CD4-positive, CD25-positive, alpha-beta regulatory T cell (primary cell): ENCODE data around the gene SYT12. TPM values are rescaled to one million over a fixed set of nuclear protein-coding genes. Genes with fewer than 3 reads are reported as not detected.

Source experiments
- ATAC-seq, 2 donors: fragments of 150-1000 bp; cut with Tn5 transposase; one replicate each; pipeline ENCODE4 v1.10.0; 2021; ENCODE audit warnings: low read depth in 2 of 2, moderate number of reproducible peaks in 2 of 2, moderate library complexity in 1 of 2
- DNase-seq, 3 donors: peaks; one replicate each; pipeline versions ENCODE4 v3.0.0 to v3.0.0-alpha.2; 2012 to 2022; ENCODE audit warnings: mixed read lengths in 1 of 3
- H3K27ac ChIP-seq: one replicate; pipeline ENCODE4 v1.7.0; 2013; ENCODE audit warnings: mild to moderate bottlenecking, low read length; ENCODE audit not compliant: insufficient read depth, poor library complexity, severe bottlenecking
- H3K27me3 ChIP-seq: one replicate; pipeline ENCODE4 v1.7.0; 2013; ENCODE audit warnings: low read length; ENCODE audit not compliant: control insufficient read depth, insufficient read depth
- H3K36me3 ChIP-seq: one replicate; pipeline ENCODE4 v1.7.0; 2013; ENCODE audit warnings: mild to moderate bottlenecking, low read length, moderate library complexity; ENCODE audit not compliant: control insufficient read depth, insufficient read depth
- H3K4me1 ChIP-seq: 2 replicates; pipeline ENCODE4 v1.7.0; 2013; ENCODE audit warnings: mild to moderate bottlenecking, low read length; ENCODE audit not compliant: insufficient read depth, control insufficient read depth, poor library complexity, severe bottlenecking
- H3K4me3 ChIP-seq: one replicate; pipeline ENCODE4 v1.7.0; 2013; ENCODE audit warnings: low read depth, mild to moderate bottlenecking, low read length, moderate library complexity
- H3K9me3 ChIP-seq, 2 experiments: 1 replicate in 1 of 2; 2 replicates in 1 of 2; pipeline ENCODE4 v1.7.0; 2013; ENCODE audit warnings: low read length in 2 of 2, mild to moderate bottlenecking in 1 of 2, moderate library complexity in 1 of 2; ENCODE audit not compliant: control insufficient read depth in 2 of 2
- H3K27ac Mint-ChIP-seq, 3 donors: one replicate each; pipeline ENCODE4 v1.8.0; 2020 to 2022; ENCODE audit warnings: mild to moderate bottlenecking in 3 of 3, mixed read lengths in 3 of 3, moderate library complexity in 2 of 3
- H3K27me3 Mint-ChIP-seq: one replicate; pipeline ENCODE4 v1.8.0; 2022; ENCODE audit warnings: mild to moderate bottlenecking, mixed read lengths
- H3K36me3 Mint-ChIP-seq: one replicate; pipeline ENCODE4 v1.8.0; 2020; ENCODE audit warnings: mixed read lengths
- H3K4me1 Mint-ChIP-seq, 4 donors: one replicate each; pipeline ENCODE4 v1.8.0; 2020 to 2022; ENCODE audit warnings: mixed read lengths in 4 of 4, mild to moderate bottlenecking in 1 of 4
- H3K4me3 Mint-ChIP-seq, 4 donors: one replicate each; pipeline ENCODE4 v1.8.0; 2020 to 2022; ENCODE audit warnings: mild to moderate bottlenecking in 4 of 4, mixed read lengths in 4 of 4, moderate library complexity in 3 of 4
- H3K9me3 Mint-ChIP-seq, 7 donors: one replicate each; pipeline ENCODE4 v1.8.0; 2020 to 2022; ENCODE audit warnings: mixed read lengths in 7 of 7, mild to moderate bottlenecking in 3 of 7, moderate library complexity in 2 of 7
- polyA plus RNA-seq, 4 donors: library from polyadenylated mRNA; unstranded; fragments of 300-500 nt; fragmentation: Illumina TruSeq; gene quantifications; one replicate each; pipeline ENCODE4 v1.2.3, GENCODE V29; 2021
- total RNA-seq: library from RNA; stranded (reverse); gene quantifications from one replicate; pipeline ENCODE4 v1.2.3, GENCODE V29; 2022

SYT12 gene
- total and polyA plus RNA-seq, 5 donors from 2014 or later: not detected

- H3K4me1 ChIP-seq: no peaks in the 10 kb centered on the region
- Mint-ChIP-seq H3K4me1 (peaks cover 0 to 30% (median 8%) of the 10 kb centered on the region in 4 donors), H3K27ac (peak overlapping the region; percentile 84 to 92 (median 89)), H3K4me3 (no peak overlapping the region), H3K36me3 (peaks cover 4% of the 10 kb centered on the region), H3K27me3 (peaks cover 6% of the 10 kb centered on the region), H3K9me3 (no peaks in the 10 kb centered on the region)
- H3K4me3 ChIP-seq: no peak overlapping the region
- ATAC-seq (peak in 1 of 2 donors; percentile 17), DNase-seq (peak in 1 of 3 donors; percentile 16)
- H3K36me3 ChIP-seq: no peaks in the 10 kb centered on the region
- H3K9me3 ChIP-seq: no peaks in the 10 kb centered on the region
- H3K27ac ChIP-seq: no peak overlapping the region
- H3K27me3 ChIP-seq: no peaks in the 10 kb centered on the region
Observed at GRCh38 chr11:67099831-67100324, 76.9 kb downstream of the SYT12 start.

Other genes starting within 250 kb of the SYT12 start
- 45.6 TPM for gene RCE1, start 179.7 kb upstream of the SYT12 start, total RNA-seq
- gene RCE1, start 179.7 kb upstream of the SYT12 start, polyA plus RNA-seq: 10 to 100 TPM; 20.6 to 26.0 (median 21.6) TPM
- 8.0 TPM for gene LRFN4, start 166.1 kb upstream of the SYT12 start, total RNA-seq
- 1 to 10 TPM in 3 of 4 donors, under 1 TPM in 1; 0.87 to 1.8 (median 1.3) TPM for gene LRFN4, start 166.1 kb upstream of the SYT12 start, polyA plus RNA-seq
- 7.4 TPM for gene PC, start 64.8 kb upstream of the SYT12 start, total RNA-seq
- 1 to 10 TPM; 2.0 to 4.9 (median 3.9) TPM for gene PC, start 64.8 kb upstream of the SYT12 start, polyA plus RNA-seq
- gene C11orf86, start 47.8 kb upstream of the SYT12 start, total RNA-seq: not detected
- not detected for gene C11orf86, start 47.8 kb upstream of the SYT12 start, polyA plus RNA-seq
- gene RHOD, start 33.7 kb downstream of the SYT12 start, total RNA-seq: not detected
- under 1 TPM in 3 of 4 donors, not detected in 1; 0.63 to 0.78 (median 0.72) TPM for gene RHOD, start 33.7 kb downstream of the SYT12 start, polyA plus RNA-seq
- gene KDM2A, start 96.1 kb downstream of the SYT12 start, total RNA-seq: 346 TPM
- 10 to 100 TPM; 10.7 to 14.4 (median 11.8) TPM for gene KDM2A, start 96.1 kb downstream of the SYT12 start, polyA plus RNA-seq
- gene GRK2, start 243.3 kb downstream of the SYT12 start, total RNA-seq: 295 TPM
- 10 to 100 TPM; 13.2 to 27.8 (median 19.3) TPM for gene GRK2, start 243.3 kb downstream of the SYT12 start, polyA plus RNA-seq